ENCODE data around the gene ACE. TPM values are rescaled to one million over a fixed set of nuclear protein-coding genes. Genes with fewer than 3 reads are reported as not detected.

ACE gene
- total and polyA plus RNA-seq, 8 donors, result 3.1 to 18.3 (median 6.4) TPM

DNA sequence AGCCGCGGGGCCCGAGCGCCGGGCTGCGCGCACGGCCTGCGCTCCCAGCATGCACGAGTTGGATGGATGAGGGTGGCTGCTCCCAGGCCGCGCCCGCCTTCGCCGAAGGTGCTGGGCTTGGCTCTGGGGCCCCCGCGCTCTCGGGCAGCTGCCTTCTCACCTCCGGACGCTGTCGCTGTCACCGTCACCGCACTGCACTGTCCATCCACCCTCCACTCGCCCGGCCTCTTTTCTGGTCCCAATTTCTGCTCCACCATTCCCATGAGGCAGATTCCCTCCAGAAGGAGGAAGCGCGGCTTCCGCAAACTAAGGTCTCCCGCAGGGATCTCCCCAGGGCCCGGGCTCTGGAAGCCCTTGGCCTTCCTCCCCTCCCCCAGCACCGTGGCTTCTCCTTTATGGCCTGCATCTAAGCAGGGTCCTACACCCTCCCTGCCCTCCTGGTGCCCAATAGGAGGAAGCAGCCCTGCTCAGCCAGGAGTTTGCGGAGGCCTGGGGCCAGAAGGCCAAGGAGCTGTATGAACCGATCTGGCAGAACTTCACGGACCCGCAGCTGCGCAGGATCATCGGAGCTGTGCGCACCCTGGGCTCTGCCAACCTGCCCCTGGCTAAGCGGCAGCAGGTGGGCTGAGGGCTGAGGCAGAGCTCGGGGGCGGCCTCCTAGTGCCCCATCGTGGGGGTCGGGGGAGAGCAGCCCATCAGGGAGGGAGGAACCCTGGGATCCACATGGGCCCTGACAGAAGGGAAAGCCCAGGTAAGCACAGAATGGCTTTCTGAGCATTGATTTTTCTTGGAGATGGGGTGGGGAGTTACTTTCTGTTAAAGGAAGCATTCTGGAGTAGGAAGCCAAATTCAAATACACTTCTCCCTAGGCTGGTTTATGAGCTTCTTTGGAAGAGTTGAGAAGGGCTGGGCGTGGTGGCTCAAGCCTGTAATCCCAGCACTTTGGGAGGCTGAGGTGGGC lies 899 bp downstream of the ACE start:
- TF ChIP-seq, protein P1, sequence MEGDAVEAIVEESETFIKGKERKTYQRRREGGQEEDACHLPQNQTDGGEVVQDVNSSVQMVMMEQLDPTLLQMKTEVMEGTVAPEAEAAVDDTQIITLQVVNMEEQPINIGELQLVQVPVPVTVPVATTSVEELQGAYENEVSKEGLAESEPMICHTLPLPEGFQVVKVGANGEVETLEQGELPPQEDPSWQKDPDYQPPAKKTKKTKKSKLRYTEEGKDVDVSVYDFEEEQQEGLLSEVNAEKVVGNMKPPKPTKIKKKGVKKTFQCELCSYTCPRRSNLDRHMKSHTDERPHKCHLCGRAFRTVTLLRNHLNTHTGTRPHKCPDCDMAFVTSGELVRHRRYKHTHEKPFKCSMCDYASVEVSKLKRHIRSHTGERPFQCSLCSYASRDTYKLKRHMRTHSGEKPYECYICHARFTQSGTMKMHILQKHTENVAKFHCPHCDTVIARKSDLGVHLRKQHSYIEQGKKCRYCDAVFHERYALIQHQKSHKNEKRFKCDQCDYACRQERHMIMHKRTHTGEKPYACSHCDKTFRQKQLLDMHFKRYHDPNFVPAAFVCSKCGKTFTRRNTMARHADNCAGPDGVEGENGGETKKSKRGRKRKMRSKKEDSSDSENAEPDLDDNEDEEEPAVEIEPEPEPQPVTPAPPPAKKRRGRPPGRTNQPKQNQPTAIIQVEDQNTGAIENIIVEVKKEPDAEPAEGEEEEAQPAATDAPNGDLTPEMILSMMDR (IDR thresholded peaks at IDR 0.05), result no peak

DNA sequence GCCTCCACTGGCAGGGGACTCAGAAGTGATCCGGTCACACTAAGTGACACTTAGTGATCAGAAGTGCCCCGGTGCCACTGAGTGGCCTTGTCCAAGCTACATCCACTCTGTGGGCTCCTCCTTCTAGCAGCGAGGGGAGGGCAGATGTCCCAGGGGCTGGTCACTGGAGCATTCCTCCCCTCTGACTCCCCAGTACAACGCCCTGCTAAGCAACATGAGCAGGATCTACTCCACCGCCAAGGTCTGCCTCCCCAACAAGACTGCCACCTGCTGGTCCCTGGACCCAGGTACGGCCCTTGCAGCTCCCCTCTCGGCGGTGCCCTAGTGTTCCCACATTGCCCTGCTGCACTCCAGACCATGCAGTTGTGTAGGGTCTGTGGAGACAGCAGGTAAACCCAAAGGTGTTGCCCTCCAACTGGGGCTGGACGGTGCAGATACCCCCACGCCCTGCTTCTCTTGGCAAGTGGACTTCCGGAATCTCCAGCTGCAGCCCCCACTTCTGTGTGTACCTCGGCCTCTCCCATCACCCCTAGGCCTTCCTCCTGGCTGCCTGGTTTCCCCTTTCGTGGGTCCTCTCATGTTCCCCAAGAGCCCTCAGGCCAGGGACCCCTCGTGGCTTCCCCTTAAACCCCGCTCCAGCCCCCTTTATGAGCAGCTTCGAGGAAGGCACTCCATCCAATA lies 2.1 kb downstream of the ACE start:
- WGBS, 2 donors, result 34 to 36% methylated on average over 16 of the region's 16 CpGs

More for the DNA sequence above, 899 bp downstream of the ACE start:
- Histone ChIP-seq H3K36me3 (no peaks in the 10 kb centered on the region), H3K27ac (peak overlapping the region in 2 of 4 donors; percentile 16 to 41), H3K4me1 (peaks cover 10 to 24% (median 20%) of the 10 kb centered on the region in 3 donors), H3K4me3 (peak overlapping the region; percentile 25 to 57 (median 40)), H3K27me3 (no peaks in the 10 kb centered on the region), H3K9me3 (no peaks in the 10 kb centered on the region)
- 20 to 25% methylated on average over 37 to 44 of the region's 44 CpGs for WGBS, 2 donors
- intact Hi-C loops (cut with DNase I), result loop anchor here in 1 of 3 donors (5.0 kb wide), 1 partner anchor 50 kb away; no protein-coding TSS in a partner anchor
- FAIRE-seq (no peak), DNase-seq (peak in 2 of 6 donors; percentile 67 to 78), ATAC-seq (peak in 1 of 4 donors; percentile 3)

DNA sequence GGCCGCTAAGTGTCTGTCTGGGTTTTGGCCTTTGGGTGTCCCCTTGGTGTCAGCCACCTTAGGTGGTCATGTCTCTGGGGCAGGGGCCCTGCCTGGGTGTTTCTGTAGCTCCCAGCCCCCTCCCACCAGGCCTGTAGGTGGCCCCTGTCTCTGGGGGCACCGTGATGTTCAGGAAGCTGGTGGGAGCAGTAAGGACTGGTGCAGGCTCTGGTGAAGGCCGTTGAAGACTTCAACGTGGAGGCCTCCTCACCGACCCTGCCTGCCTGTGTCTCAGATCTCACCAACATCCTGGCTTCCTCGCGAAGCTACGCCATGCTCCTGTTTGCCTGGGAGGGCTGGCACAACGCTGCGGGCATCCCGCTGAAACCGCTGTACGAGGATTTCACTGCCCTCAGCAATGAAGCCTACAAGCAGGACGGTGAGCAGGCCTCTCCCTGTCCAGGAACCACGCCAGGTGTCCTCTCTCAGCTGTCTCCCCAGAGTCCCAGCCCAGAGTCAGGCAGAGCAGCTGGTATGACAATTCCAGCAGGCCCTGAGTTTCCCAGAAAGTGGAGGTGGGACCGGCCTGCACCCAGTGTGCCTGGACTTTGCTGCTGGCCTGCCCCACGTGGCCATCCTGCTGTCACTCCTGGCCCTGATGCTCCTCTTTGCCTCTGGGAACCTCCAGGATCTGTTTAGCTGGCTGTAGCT lies 2.8 kb downstream of the ACE start:
- 76 to 81% methylated on average over 17 of the region's 17 CpGs for WGBS, 2 donors
- peak in 1 of 6 donors; percentile 53 for DNase-seq
- intact Hi-C loops (cut with DNase I), result loop anchor here in 2 of 3 donors (5.0 to 10.0 kb wide), 2 partner anchors 52 to 55 kb away; no protein-coding TSS in a partner anchor

More for the DNA sequence above, 2.1 kb downstream of the ACE start:
- intact Hi-C loops (cut with DNase I), result loop anchor here in 1 of 3 donors (5.0 kb wide), 1 partner anchor 52 kb away; no protein-coding TSS in a partner anchor
- no peak for FAIRE-seq
- H3K4me3 ChIP-seq, result no peak overlapping the region
- no peaks in the 10 kb centered on the region for H3K36me3 ChIP-seq
- no peaks in the 10 kb centered on the region for H3K9me3 ChIP-seq
- no peaks in the 10 kb centered on the region for H3K27me3 ChIP-seq
- TF ChIP-seq, protein P1 (IDR thresholded peaks at IDR 0.05), result peak; percentile 65 to 72 (median 70)
- DNase-seq, result peak; percentile 80 to 93 (median 86)
- ATAC-seq, result peak; percentile 73 to 87 (median 80)
- H3K4me1 ChIP-seq, result peaks cover 5 to 19% (median 12%) of the 10 kb centered on the region in 3 donors
- no peak overlapping the region for H3K27ac ChIP-seq

DNA sequence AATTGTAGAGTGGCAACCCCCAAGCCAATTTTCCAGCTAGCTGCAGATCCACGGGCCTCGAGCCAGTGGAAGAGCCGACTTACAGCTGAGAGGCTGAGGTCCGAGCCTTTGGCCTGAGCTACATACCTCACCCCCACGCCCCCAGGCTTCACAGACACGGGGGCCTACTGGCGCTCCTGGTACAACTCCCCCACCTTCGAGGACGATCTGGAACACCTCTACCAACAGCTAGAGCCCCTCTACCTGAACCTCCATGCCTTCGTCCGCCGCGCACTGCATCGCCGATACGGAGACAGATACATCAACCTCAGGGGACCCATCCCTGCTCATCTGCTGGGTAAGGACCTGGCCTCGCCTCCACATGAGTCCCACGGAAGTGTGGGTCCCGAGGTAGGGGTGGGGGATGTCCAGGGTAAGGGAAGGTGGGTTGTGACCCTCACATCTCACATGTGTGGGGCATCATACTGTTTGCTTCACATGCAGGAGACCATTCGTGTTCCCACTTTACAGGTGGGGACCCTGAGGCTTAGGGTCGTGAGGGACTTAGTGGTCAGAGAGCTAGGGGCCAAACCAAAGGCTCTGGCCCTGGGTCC lies 3.4 kb downstream of the ACE start:
- TF ChIP-seq, protein P1 (IDR thresholded peaks at IDR 0.05), result no peak
- H3K4me3 ChIP-seq, result no peak overlapping the region
- DNase-seq, result peak in 1 of 6 donors; percentile 53
- no peaks in the 10 kb centered on the region for H3K36me3 ChIP-seq
- WGBS, 2 donors, result 82 to 88% methylated on average over 21 of the region's 21 CpGs
- no peak for FAIRE-seq
- H3K4me1 ChIP-seq, result peaks cover 0 to 14% (median under 1%) of the 10 kb centered on the region in 3 donors
- H3K9me3 ChIP-seq, result no peaks in the 10 kb centered on the region
- intact Hi-C loops (cut with DNase I), result loop anchor here in 1 of 3 donors (10.0 kb wide), 1 partner anchor 55 kb away; no protein-coding TSS in a partner anchor
- ATAC-seq, result no peak
- H3K27ac ChIP-seq, result no peak overlapping the region
- no peaks in the 10 kb centered on the region for H3K27me3 ChIP-seq

More for the DNA sequence above, 2.8 kb downstream of the ACE start:
- Histone ChIP-seq H3K4me3 (no peak overlapping the region), H3K4me1 (peaks cover 4 to 16% (median 7%) of the 10 kb centered on the region in 3 donors), H3K9me3 (no peaks in the 10 kb centered on the region), H3K27me3 (no peaks in the 10 kb centered on the region), H3K27ac (no peak overlapping the region), H3K36me3 (no peaks in the 10 kb centered on the region)
- ATAC-seq (no peak), FAIRE-seq (no peak)
- TF ChIP-seq, protein P1 (IDR thresholded peaks at IDR 0.05), result no peak
